SH-SY5Y (cell line): ENCODE measurements around the gene RAB3GAP2.

Source experiments
- GATA2 ChIP-seq: IDR thresholded peaks from 2 replicates; pipeline ENCODE4 v1.6.1; 2011; ENCODE audit warnings: mild to moderate bottlenecking, low read depth, low read length
- GATA3 ChIP-seq: IDR thresholded peaks from 2 replicates; pipeline ENCODE4 v1.6.1; 2011; ENCODE audit warnings: low read depth, mild to moderate bottlenecking, low read length, moderate library complexity

GRCh38 chr1:220182656-220183055 lies 89.6 kb downstream of the RAB3GAP2 start:
- TF ChIP-seq GATA3 (no peak), GATA2 (no peak)
